MM.1S (cell line): ENCODE measurements around the gene AP5S1.

ENCODE experiments used
- DNase-seq: peaks from one replicate; pipeline ENCODE4 v3.0.0-alpha.2; 2015
- H2AFZ ChIP-seq: fragments of 300-600 bp; sonication (generic); 2 replicates; pipeline ENCODE4 v1.6.0; 2016; ENCODE audit warnings: antibody characterized with exemption, low read length
- H3F3A ChIP-seq: fragments of 300-600 bp; sonication (generic); 2 replicates; pipeline ENCODE4 v1.6.1; 2016; ENCODE audit warnings: mild to moderate bottlenecking, antibody characterized with exemption, low read length, moderate library complexity, mixed read lengths; ENCODE audit not compliant: insufficient read depth
- H3K27ac ChIP-seq: fragments of 300-600 bp; sonication (generic); 2 replicates; pipeline ENCODE4 v1.5.1; 2016; ENCODE audit warnings: mild to moderate bottlenecking, low read length
- H3K27me3 ChIP-seq: fragments of 300-600 bp; sonication (generic); replicated peaks from 2 replicates; pipeline ENCODE4 v1.6.0; 2016; ENCODE audit warnings: low read length; ENCODE audit not compliant: insufficient read depth
- H3K36me3 ChIP-seq: fragments of 300-600 bp; sonication (generic); replicated peaks from 2 replicates; pipeline ENCODE4 v1.6.1; 2016; ENCODE audit warnings: mild to moderate bottlenecking, low read length, mixed read lengths; ENCODE audit not compliant: insufficient read depth
- H3K4me1 ChIP-seq: fragments of 300-600 bp; sonication (generic); 2 replicates; pipeline ENCODE4 v1.6.1; 2016; ENCODE audit warnings: low read length, mixed read lengths
- H3K4me2 ChIP-seq: fragments of 300-600 bp; sonication (generic); 2 replicates; pipeline ENCODE4 v1.6.0; 2016; ENCODE audit warnings: low read depth, low read length
- H3K4me3 ChIP-seq: fragments of 300-600 bp; sonication (generic); 2 replicates; pipeline ENCODE4 v1.5.1; 2016; ENCODE audit warnings: low read length, mixed read lengths
- H3K79me2 ChIP-seq: fragments of 300-600 bp; sonication (generic); 2 replicates; pipeline ENCODE4 v1.6.1; 2016; ENCODE audit warnings: mixed run types, low read length, mixed read lengths
- H3K9ac ChIP-seq: fragments of 300-600 bp; sonication (generic); 2 replicates; pipeline ENCODE4 v1.6.1; 2016; ENCODE audit warnings: low read length, mixed read lengths
- H3K9me2 ChIP-seq: fragments of 300-600 bp; sonication (generic); replicated peaks from 2 replicates; pipeline ENCODE4 v1.6.1; 2016; ENCODE audit warnings: mild to moderate bottlenecking, low read length, mixed read lengths; ENCODE audit not compliant: insufficient read depth
- H3K9me3 ChIP-seq: fragments of 300-600 bp; sonication (generic); replicated peaks from 2 replicates; pipeline ENCODE4 v1.6.1; 2016; ENCODE audit warnings: mild to moderate bottlenecking, low read length, mixed read lengths; ENCODE audit not compliant: insufficient read depth
- H4K20me1 ChIP-seq: fragments of 300-600 bp; sonication (generic); 2 replicates; pipeline ENCODE4 v1.6.1; 2016; ENCODE audit warnings: mild to moderate bottlenecking, low read length, moderate library complexity, mixed read lengths; ENCODE audit not compliant: insufficient read depth
- EZH2 ChIP-seq: fragments of 300-600 bp; sonication (generic); optimal IDR thresholded peaks from 2 replicates; pipeline ENCODE3; 2017; ENCODE audit warnings: low read depth, mild to moderate bottlenecking, antibody characterized with exemption, low read length, mixed read lengths
- EZH2phosphoT487 ChIP-seq: fragments of 300-600 bp; sonication (generic); IDR thresholded peaks from 2 replicates; pipeline ENCODE4 v1.6.1; 2018; ENCODE audit warnings: antibody characterized with exemption, low read length
- TF ChIP-seq, protein P1 (sequence below): fragments of 300-600 bp; sonication (generic); IDR thresholded peaks from 2 replicates; pipeline ENCODE4 v1.5.1; 2016; ENCODE audit warnings: antibody characterized with exemption, low read length, mixed read lengths

Gene AP5S1

DNA sequence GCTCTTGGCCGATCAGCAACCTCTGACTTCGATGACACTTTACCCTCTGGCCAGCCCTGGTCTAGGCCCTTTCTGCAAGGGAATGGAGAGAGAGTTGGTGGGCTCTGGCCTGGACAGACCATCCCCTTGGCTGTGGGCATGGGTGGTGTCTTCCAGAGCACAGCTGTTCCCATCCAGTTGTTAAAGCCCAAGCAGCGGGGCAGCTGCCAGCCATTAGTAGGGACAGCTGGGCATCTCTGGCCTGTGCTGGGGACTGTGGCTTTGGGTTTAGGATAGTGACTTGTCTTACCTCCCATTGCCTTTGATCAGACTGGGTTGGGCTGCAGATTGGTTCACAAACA, 21.5 kb upstream of the AP5S1 start:
- Histone ChIP-seq H3K4me3 (no peak overlapping the region), H3K27me3 (no peaks in the 10 kb centered on the region), H3K9ac (peak overlapping the region; percentile 75; the same call in 1 of the 2 replicates), H3K4me1 (peaks cover 32% of the 10 kb centered on the region), H3K36me3 (peaks cover 3% of the 10 kb centered on the region), H3K4me2 (peak overlapping the region; percentile 88), H3K79me2 (peaks cover 49% of the 10 kb centered on the region), H3K27ac (peak overlapping the region; percentile 94; the same call in 1 of the 2 replicates), H3F3A (peaks cover 21% of the 10 kb centered on the region), H3K9me3 (no peaks in the 10 kb centered on the region), H3K9me2 (no peaks in the 10 kb centered on the region), H2AFZ (no peak overlapping the region), H4K20me1 (no peaks in the 10 kb centered on the region)
- TF ChIP-seq, protein P1, sequence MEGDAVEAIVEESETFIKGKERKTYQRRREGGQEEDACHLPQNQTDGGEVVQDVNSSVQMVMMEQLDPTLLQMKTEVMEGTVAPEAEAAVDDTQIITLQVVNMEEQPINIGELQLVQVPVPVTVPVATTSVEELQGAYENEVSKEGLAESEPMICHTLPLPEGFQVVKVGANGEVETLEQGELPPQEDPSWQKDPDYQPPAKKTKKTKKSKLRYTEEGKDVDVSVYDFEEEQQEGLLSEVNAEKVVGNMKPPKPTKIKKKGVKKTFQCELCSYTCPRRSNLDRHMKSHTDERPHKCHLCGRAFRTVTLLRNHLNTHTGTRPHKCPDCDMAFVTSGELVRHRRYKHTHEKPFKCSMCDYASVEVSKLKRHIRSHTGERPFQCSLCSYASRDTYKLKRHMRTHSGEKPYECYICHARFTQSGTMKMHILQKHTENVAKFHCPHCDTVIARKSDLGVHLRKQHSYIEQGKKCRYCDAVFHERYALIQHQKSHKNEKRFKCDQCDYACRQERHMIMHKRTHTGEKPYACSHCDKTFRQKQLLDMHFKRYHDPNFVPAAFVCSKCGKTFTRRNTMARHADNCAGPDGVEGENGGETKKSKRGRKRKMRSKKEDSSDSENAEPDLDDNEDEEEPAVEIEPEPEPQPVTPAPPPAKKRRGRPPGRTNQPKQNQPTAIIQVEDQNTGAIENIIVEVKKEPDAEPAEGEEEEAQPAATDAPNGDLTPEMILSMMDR, result no peak
- TF ChIP-seq EZH2phosphoT487 (no peak), EZH2 (no peak)
- DNase-seq, result no peak

DNA sequence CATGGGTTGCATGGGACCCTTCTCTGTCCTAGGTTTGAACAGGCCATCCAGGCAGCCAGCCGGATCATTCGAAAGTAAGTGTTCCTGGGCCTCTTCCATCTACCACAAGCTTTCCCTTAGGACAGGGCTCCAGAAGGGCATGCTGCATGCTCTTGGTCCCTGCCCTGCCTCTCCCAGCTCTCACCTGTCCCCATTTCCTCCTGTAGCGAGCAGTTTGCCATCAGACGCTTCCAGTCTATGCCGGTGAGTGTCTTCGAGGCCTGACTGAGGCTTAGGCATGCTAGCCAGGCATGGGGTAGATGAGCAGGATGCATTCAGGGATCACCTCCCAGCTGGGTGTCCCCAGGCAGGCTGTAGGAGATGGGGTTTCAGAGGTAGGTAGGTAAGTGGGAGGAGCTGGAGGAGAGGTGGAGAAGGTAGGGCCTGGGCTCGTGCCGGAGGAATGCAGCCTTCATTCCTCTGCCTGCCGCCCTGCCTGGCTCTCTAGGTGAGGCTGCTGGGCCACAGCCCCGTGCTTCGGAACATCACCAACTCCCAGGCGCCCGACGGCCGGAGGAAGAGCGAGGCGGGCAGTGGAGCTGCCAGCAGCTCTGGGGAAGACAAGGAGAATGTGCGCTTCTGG, 20.0 kb upstream of the AP5S1 start:
- no peak overlapping the region for H3K9ac ChIP-seq
- H3K4me3 ChIP-seq, result no peak overlapping the region
- TF ChIP-seq EZH2phosphoT487 (no peak), EZH2 (no peak)
- TF ChIP-seq, protein P1, result no peak
- H3F3A ChIP-seq, result peaks cover 21% of the 10 kb centered on the region
- no peak overlapping the region for H3K4me2 ChIP-seq
- H4K20me1 ChIP-seq, result no peaks in the 10 kb centered on the region
- H3K27ac ChIP-seq, result no peak overlapping the region
- peaks cover 23% of the 10 kb centered on the region for H3K4me1 ChIP-seq
- H3K36me3 ChIP-seq, result peaks cover 3% of the 10 kb centered on the region
- no peaks in the 10 kb centered on the region for H3K9me2 ChIP-seq
- DNase-seq, result no peak
- no peak overlapping the region for H2AFZ ChIP-seq
- no peaks in the 10 kb centered on the region for H3K27me3 ChIP-seq
- peaks cover 49% of the 10 kb centered on the region for H3K79me2 ChIP-seq
- no peaks in the 10 kb centered on the region for H3K9me3 ChIP-seq

DNA sequence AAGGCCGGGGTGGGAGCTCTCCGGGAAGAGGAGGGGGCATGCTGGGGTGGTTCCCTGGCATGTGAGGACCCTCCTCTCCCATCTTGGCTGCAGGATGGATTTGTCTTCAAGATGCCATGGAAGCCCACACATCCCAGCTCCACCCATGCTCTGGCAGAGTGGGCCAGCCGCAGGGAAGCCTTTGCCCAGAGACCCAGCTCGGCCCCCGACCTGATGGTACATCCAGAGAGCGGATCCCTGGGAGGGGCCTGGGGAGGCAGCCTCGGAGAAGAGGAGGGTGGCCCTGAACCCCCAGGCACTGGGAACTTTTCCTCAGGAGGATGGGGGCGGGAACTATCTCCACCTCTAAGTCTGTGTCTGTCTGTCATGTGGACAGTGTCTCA, 19.5 kb upstream of the AP5S1 start:
- H3K79me2 ChIP-seq, result peaks cover 49% of the 10 kb centered on the region
- H3K4me2 ChIP-seq, result no peak overlapping the region
- H3K36me3 ChIP-seq, result peaks cover 3% of the 10 kb centered on the region
- H3K9me3 ChIP-seq, result no peaks in the 10 kb centered on the region
- no peaks in the 10 kb centered on the region for H4K20me1 ChIP-seq
- no peaks in the 10 kb centered on the region for H3K9me2 ChIP-seq
- no peak for DNase-seq
- TF ChIP-seq, protein P1, result no peak
- TF ChIP-seq EZH2 (no peak), EZH2phosphoT487 (no peak)
- no peak overlapping the region for H3K9ac ChIP-seq
- H2AFZ ChIP-seq, result no peak overlapping the region
- H3F3A ChIP-seq, result peaks cover 21% of the 10 kb centered on the region
- no peaks in the 10 kb centered on the region for H3K27me3 ChIP-seq
- H3K4me3 ChIP-seq, result no peak overlapping the region
- no peak overlapping the region for H3K27ac ChIP-seq
- peaks cover 23% of the 10 kb centered on the region for H3K4me1 ChIP-seq
